IMR-90 (cell line): ENCODE data around the gene GSN.

Experiments used
- MAZ ChIP-seq: IDR thresholded peaks from 2 replicates; pipeline ENCODE4 v1.6.1; 2012; ENCODE audit warnings: low read depth, mild to moderate bottlenecking, low read length, improper control_type of control experiment, moderate library complexity, borderline replicate concordance
- POLR2A ChIP-seq: IDR thresholded peaks from 2 replicates; pipeline ENCODE4 v1.6.1; 2012; ENCODE audit warnings: mild to moderate bottlenecking, low read depth, low read length

DNA sequence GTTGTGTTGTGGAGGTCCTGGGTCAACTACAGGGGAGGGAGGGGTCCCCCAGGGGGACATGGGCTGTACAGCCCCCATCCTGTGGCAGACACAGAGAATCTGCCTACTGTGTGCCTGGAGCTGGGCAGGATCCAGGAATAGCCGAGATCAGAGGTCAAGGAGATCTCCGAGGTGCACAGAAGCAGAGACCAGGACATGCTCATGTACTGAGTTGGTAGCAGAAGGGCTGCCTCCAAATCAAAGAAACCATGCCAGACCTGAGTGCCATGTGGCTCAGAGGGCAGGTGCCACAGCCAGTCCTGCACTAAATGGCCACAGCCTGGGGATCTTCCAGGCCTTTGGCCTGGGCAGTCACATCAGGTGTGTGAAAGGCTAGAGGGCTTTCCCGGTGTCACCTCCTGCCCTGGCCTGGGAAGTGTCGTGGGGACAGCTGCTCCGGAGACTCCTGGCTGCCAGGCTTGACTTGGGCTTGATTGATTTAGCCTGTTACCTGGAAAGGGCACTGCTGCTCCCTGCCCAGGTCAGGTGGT lies 27.8 kb downstream of the GSN start:
- TF ChIP-seq MAZ (no peak), POLR2A (no peak)
